Coronary artery (tissue), 2 donors: ENCODE data around the gene CNOT1.

Experiments used
- DNase-seq: peaks from one replicate; pipeline ENCODE4 v3.0.0-alpha.2; 2017; ENCODE audit warnings: low spot score
- H3K27ac ChIP-seq, 2 donors: fragments of 200-600 bp; sonication (generic); one replicate each; pipeline ENCODE4 v1.5.1; 2016 to 2019
- H3K4me3 ChIP-seq: fragments of 200-600 bp; sonication (generic); 2 replicates; pipeline ENCODE4 v1.5.1; 2016; ENCODE audit warnings: mild to moderate bottlenecking, moderate library complexity
- TF ChIP-seq, protein P1 (sequence below): fragments of 200-600 bp; sonication (generic); IDR thresholded peaks from one replicate; pipeline ENCODE4 v1.5.1; 2019; ENCODE audit warnings: antibody characterized with exemption

The CNOT1 gene

DNA sequence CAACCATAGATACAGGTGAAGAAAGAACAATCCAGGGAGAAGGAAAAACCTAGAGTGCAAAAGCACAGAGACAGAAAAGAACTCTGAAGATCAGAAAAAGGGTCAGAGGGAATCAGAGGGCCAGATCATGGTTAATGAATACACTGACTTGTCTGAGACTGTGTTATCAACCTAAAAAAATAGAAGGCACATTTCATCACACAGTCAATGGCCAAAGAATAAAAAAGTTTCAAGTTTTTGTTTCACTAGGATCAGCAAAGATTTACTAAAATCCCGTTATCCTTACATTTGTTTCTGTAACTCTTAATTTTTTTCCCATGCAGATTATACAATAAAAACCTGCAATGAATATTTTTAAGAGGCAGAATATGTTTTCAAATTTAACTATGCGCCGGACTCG lies 38.5 kb downstream of the CNOT1 start:
- Histone ChIP-seq H3K27ac (no peak overlapping the region), H3K4me3 (no peak overlapping the region)
- TF ChIP-seq, protein P1, sequence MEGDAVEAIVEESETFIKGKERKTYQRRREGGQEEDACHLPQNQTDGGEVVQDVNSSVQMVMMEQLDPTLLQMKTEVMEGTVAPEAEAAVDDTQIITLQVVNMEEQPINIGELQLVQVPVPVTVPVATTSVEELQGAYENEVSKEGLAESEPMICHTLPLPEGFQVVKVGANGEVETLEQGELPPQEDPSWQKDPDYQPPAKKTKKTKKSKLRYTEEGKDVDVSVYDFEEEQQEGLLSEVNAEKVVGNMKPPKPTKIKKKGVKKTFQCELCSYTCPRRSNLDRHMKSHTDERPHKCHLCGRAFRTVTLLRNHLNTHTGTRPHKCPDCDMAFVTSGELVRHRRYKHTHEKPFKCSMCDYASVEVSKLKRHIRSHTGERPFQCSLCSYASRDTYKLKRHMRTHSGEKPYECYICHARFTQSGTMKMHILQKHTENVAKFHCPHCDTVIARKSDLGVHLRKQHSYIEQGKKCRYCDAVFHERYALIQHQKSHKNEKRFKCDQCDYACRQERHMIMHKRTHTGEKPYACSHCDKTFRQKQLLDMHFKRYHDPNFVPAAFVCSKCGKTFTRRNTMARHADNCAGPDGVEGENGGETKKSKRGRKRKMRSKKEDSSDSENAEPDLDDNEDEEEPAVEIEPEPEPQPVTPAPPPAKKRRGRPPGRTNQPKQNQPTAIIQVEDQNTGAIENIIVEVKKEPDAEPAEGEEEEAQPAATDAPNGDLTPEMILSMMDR: no peak
- DNase-seq: no peak

DNA sequence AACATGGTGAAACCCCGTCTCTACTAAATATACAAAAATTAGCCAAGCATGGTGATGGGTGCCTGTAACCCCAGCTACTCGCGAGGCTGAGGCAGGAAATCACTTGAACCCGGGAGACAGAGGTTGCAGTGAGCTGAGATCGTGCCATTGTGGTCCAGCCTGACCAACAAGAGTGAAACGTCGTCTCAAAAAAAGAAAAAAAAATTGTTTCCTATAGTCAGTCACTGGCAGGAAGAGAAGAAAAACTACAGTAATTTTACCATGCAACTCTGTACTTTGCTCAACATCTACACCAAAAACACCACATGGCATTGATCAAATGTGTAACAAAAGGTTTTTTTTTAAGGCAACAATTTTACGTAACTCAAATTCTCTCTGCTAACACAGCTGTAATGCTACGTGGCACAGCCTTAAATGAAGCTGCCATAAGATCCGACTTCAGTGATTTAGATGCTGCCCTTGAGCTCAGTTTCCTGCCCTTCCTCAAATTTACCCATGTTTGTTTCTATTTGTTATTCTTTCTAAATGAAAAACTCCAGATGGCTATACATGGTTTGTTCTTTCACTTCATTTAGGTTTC lies 40.2 kb downstream of the CNOT1 start:
- H3K27ac ChIP-seq: no peak overlapping the region
- no peak overlapping the region for H3K4me3 ChIP-seq
- no peak for DNase-seq
- TF ChIP-seq, protein P1: no peak

DNA sequence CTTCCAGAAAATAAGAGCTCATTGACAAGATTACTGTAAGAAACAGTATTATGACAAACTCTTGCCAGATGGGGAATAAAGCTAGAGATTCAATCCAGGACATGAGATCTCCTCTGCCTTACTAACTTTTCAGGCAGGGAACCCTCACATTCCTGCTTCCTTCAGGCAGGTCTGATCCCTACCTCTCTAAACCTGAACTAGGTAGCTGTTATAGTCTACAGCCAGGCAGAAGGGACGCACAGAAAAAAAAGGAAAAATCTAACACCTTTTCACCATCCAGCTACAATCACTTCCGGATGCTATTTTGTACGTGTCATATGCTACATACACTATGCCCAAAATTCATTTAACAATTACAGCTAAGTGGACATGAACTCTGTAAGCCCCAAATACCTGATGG lies 41.2 kb downstream of the CNOT1 start:
- TF ChIP-seq, protein P1: no peak
- no peak for DNase-seq
- Histone ChIP-seq H3K27ac (no peak overlapping the region), H3K4me3 (no peak overlapping the region)

DNA sequence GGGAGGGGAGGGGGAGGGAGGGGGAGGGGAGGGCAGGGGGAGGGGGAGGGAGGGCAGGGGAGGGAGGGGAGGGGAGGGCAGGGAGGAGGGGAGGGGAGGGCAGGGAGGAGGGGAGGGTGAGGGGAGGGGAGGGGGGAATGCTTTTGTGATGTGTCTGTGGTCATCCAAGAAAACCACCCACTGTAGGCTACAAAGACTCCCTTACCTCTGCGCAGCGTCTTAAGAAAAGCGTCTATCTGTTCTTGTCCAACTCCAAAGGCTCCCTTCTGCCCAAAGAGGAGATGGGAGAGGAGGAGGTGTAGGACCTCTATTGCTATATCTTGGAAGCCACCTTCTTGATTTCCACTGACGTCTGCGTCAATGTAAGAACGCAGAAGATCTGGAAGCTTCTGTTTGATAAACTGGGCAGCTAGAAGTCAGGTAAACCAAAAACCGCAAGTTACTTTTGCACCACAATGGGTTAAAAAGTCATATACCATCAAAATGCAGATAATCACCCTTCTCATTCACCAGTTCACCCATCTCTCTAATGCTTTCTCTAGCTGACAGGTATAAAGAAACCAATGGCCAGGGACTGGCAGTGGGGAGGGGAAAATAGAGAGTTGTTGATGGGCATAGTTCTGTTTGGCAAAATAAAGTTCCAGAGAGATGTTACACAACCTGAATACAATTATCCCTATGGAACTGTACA lies 43.1 kb downstream of the CNOT1 start:
- TF ChIP-seq, protein P1: no peak

DNA sequence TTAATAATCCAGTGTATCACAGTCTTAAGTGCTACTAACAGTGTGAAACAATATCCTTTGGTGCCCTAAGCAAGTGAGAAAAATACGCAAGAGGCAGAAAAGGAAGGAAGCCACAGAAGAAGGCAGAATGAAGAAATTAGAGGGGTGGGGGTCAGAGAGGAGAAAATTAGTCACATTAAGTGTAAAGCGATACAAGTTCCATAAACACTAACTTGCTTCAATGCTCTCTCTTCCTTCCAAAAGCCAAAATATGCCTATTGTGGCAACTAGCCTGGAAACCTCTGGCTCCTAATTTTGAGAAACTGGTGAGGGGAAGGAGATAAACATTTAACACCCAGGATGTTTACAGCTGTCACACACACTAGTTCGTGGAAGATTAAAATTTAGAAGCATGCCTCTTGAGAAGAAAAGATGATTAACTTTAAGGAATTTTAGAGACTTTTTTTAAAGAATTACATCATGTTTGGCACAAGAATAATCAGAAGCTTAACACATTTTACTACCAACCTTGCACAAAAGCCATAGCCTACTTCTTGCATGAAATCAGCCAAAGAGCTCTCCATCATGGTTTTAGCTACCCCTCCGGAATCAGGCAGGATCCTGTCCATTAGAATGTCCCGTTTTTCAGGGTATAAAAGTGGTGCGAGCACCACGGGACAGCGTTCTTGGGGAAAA lies 44.7 kb downstream of the CNOT1 start:
- TF ChIP-seq, protein P1: no peak
- Histone ChIP-seq H3K4me3 (no peak overlapping the region), H3K27ac (no peak overlapping the region)
- no peak for DNase-seq

More for the DNA sequence above, 43.1 kb downstream of the CNOT1 start:
- no peak for DNase-seq
- no peak overlapping the region for H3K27ac ChIP-seq
- H3K4me3 ChIP-seq: no peak overlapping the region

DNA sequence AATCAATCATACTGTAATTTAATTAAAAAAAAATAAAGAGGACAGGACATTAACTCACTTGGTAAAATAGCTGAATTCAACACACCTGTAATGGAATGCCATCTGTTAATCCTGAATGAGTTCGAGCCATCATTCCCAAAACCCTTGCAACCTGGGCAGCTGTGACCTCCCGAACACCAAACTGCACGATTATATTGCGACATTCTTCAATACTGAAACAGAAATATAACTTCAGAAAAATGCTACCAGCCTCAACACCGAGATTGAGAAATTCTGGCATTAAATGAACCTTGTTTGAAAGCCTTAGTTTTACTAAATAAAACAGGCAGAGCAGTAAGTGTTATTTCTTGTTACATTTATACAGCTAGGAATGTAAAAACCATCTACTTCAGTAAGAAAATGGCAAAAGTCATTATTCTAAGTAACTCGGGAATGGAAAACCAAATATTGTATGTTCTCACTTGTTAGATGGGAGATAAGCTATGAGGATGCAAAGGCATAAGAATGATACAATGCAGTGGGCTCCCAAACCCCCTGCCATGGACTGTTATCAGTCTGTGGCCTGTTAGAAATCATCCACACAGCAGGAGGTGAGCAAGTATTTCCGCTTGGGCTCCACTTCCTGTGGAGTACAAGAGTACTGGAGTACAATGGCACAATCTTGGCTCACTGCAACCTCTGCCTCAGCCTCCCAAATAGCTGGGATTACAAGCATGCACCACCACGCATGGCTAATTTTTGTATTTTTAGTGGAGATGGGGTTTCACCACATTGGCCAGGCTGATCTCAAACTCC lies 46.5 kb downstream of the CNOT1 start:
- DNase-seq: no peak
- TF ChIP-seq, protein P1: no peak
- Histone ChIP-seq H3K4me3 (no peak overlapping the region), H3K27ac (no peak overlapping the region)
